LoVo (cell line): Measurements from ENCODE around the gene CTDSP2.
A peak's percentile ranks its signal among the peaks of the same experiment; 100 is the strongest.
"Not testable (repeated sequence)": the region's sequence is repeated elsewhere in the genome, so short reads cannot be mapped to it uniquely, and the experiment has no call there.

ENCODE experiments used
- DNase-seq: peaks from one replicate; pipeline ENCODE4 v3.0.0-alpha.2; 2016; ENCODE audit warnings: low spot score

The CTDSP2 gene

GRCh38 chr12:57781801-57782200, 64.7 kb downstream of the CTDSP2 start:
- no peak for DNase-seq

GRCh38 chr12:57781244-57781643, 65.3 kb downstream of the CTDSP2 start:
- no peak for DNase-seq

- no peak for DNase-seq
Measured at GRCh38 chr12:57780284-57780897, 66.1 kb downstream of the CTDSP2 start.

- no peak for DNase-seq
Measured at GRCh38 chr12:57779736-57780135, 66.8 kb downstream of the CTDSP2 start.

- DNase-seq, result no peak
Measured at GRCh38 chr12:57777911-57778310, 68.6 kb downstream of the CTDSP2 start.

- DNase-seq, result no peak
Measured at GRCh38 chr12:57777367-57777766, 69.2 kb downstream of the CTDSP2 start.

- DNase-seq, result no peak
Measured at GRCh38 chr12:57776247-57776587, 70.3 kb downstream of the CTDSP2 start.

- no peak for DNase-seq
Measured at GRCh38 chr12:57775563-57776246, 70.8 kb downstream of the CTDSP2 start.

- no peak for DNase-seq
Measured at GRCh38 chr12:57775044-57775443, 71.5 kb downstream of the CTDSP2 start.

- not testable (repeated sequence) for DNase-seq
Measured at GRCh38 chr12:57774634-57775033, 71.9 kb downstream of the CTDSP2 start.

GRCh38 chr12:57772429-57773322, 73.9 kb downstream of the CTDSP2 start, which contains the start of gene EEF1AKMT3:
Gene EEF1AKMT3, plus strand, starts transcription at chr12:57772614. Its CDS starts 111 bp downstream, at chr12:57772725.
- DNase-seq, result peak; percentile 64

- peak; percentile 98 for DNase-seq
Measured at GRCh38 chr12:57771873-57772428, 74.6 kb downstream of the CTDSP2 start, which contains the start of gene METTL1. Gene METTL1, minus strand, starts transcription at chr12:57772105. Its CDS starts 22 bp downstream, at chr12:57772083.

GRCh38 chr12:57771236-57771872, 75.2 kb downstream of the CTDSP2 start:
- DNase-seq, result peak; percentile 96

GRCh38 chr12:57770734-57771133, 75.8 kb downstream of the CTDSP2 start:
- DNase-seq, result no peak
